ENCODE measurements around the gene HTR4. TPM values are rescaled to one million over a fixed set of nuclear protein-coding genes. Genes with fewer than 3 reads are reported as not detected.

The HTR4 gene
- total RNA-seq, 4 donors from 2014 or later: 0.25 to 1.2 (median 1.0) TPM; not detected in 1

DNA sequence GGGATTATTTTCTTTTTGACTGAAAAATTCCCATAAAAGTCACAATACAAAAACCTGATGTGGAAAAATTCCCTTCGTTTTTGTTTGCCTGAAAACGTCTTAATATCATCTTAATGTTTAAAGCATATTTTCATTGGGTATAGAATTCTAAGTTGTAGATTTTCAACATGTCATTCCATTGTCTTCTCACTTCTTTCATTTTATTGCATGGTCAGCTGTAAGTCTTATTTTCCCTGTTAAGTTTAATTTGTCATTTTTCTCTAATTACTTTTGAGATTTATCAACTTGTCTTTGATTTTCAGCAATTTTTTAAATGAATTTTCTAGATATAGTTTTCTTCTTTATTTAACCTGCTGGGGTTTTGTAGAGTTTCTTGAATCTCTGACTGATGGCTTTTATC is 138.9 kb downstream of the HTR4 start:
- WGBS, 2 donors: 63 to 73% methylated on average over 2 of the region's 2 CpGs
- TF ChIP-seq, protein P1, sequence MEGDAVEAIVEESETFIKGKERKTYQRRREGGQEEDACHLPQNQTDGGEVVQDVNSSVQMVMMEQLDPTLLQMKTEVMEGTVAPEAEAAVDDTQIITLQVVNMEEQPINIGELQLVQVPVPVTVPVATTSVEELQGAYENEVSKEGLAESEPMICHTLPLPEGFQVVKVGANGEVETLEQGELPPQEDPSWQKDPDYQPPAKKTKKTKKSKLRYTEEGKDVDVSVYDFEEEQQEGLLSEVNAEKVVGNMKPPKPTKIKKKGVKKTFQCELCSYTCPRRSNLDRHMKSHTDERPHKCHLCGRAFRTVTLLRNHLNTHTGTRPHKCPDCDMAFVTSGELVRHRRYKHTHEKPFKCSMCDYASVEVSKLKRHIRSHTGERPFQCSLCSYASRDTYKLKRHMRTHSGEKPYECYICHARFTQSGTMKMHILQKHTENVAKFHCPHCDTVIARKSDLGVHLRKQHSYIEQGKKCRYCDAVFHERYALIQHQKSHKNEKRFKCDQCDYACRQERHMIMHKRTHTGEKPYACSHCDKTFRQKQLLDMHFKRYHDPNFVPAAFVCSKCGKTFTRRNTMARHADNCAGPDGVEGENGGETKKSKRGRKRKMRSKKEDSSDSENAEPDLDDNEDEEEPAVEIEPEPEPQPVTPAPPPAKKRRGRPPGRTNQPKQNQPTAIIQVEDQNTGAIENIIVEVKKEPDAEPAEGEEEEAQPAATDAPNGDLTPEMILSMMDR (IDR thresholded peaks at IDR 0.05): no peak
- TF ChIP-seq POLR2A (IDR thresholded peaks at IDR 0.05): no peak
- no peak for DNase-seq (ENCODE audit: low spot score in 2 of 2)
- intact Hi-C loops (cut with DNase I; ENCODE audit: low total_unique reads): no loop called here
- no peak overlapping the region for H3K4me3 ChIP-seq (ENCODE audit: low read depth, poor library complexity, severe bottlenecking)

DNA sequence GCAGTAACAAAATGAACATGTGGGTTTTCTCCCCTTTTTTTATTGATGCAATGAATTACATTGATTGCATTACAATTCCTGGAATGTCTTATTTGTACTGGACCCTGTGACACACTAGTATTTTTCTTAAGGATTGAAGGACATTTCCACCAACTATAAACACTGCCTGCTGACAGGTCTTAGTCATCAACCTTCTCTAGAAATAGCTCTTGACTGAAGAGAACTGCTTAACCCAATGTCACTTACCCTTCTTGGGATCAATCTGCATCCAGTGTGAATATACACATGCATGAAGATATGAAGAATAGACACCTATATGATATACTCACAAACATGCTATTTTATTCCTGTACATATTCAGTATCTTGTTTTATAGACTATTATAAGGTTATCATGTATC is 140.0 kb downstream of the HTR4 start:
- intact Hi-C loops (cut with DNase I; ENCODE audit: low total_unique reads): no loop called here
- H3K4me3 ChIP-seq (ENCODE audit: low read depth, poor library complexity, severe bottlenecking): no peak overlapping the region
- TF ChIP-seq, protein P1 (IDR thresholded peaks at IDR 0.05): no peak
- no peak for TF ChIP-seq POLR2A (IDR thresholded peaks at IDR 0.05)
- no peak for DNase-seq (ENCODE audit: low spot score in 2 of 2)

DNA sequence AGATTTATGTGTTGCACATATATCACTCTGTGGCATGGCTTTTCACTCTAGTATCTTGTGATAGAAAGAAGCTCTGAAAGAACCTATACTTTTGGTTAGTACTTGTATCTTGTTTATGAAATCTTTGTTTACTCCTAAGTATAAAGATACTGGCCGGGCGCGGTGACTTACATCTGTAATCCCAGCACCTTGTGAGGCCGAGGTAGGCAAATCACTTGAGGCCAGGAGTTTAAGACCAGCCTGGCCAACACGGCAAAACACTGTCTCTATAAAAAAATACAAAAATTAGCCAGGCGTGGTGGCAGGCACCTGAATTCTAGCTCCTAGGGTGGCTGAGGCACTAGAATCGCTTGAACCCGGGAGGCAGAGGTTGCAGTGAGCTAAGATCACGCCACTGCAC is 141.8 kb downstream of the HTR4 start:
- TF ChIP-seq, protein P1 (IDR thresholded peaks at IDR 0.05): no peak
- no peak for TF ChIP-seq POLR2A (IDR thresholded peaks at IDR 0.05)
- H3K4me3 ChIP-seq (ENCODE audit: low read depth, poor library complexity, severe bottlenecking): no peak overlapping the region
- WGBS, 2 donors: 85 to 88% methylated on average over 9 of the region's 9 CpGs
- intact Hi-C loops (cut with DNase I; ENCODE audit: low total_unique reads): no loop called here
- DNase-seq (ENCODE audit: low spot score in 2 of 2): no peak

DNA sequence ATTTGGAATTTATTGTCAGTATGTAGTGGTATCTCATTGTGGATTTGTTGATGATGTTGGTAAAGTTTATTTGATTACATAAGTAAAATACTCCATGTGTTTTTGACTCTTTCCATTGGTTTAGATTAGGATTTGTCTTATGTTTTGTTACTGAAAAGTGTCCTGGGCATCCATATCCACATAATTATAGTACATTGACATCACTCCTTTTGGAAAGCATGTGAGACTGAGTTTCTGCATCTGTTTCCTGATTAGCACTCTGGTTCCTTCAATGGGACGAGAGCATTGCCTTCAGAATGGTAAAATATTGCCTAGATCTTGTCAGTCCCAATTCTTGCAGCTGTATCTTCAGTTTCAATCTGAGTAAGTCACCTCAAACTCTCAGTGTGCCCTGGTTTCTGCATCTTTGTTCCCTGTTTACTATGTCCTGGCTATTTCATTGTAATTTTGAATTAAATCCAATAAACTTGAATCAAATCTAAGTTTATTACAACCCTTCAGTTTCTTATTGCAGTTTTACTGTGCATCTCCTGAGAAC is 142.4 kb downstream of the HTR4 start:
- intact Hi-C loops (cut with DNase I; ENCODE audit: low total_unique reads): no loop called here
- DNase-seq (ENCODE audit: low spot score in 2 of 2): no peak
- TF ChIP-seq, protein P1 (IDR thresholded peaks at IDR 0.05): no peak
- TF ChIP-seq POLR2A (IDR thresholded peaks at IDR 0.05): no peak
- WGBS, 2 donors: 17 to 23% methylated on average over 1 of the region's 1 CpG
- no peak overlapping the region for H3K4me3 ChIP-seq (ENCODE audit: low read depth, poor library complexity, severe bottlenecking)

DNA sequence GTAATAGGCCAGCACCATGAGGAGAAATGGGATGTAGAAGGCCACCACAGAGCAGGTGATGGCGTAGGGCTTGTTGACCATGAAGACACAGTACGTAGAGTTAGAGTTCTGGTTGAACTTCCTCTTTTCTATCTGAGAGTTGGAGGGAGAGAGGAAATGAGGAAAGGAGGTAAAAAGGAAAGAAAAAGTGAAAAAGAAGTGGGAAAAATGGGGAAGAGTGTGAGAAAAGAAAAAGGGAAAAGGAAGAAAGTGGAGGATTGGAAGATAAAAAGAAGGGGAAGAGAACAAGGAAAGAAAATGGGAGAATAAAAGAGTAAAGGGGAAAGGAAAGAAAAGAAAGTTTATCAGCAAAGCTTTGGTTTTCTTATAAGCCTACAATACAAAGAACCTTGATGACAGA is 144.4 kb downstream of the HTR4 start:
- TF ChIP-seq POLR2A (IDR thresholded peaks at IDR 0.05): no peak
- TF ChIP-seq, protein P1 (IDR thresholded peaks at IDR 0.05): no peak
- DNase-seq (ENCODE audit: low spot score in 2 of 2): no peak
- no peak overlapping the region for H3K4me3 ChIP-seq (ENCODE audit: low read depth, poor library complexity, severe bottlenecking)
- WGBS, 2 donors: 86 to 88% methylated on average over 2 of the region's 2 CpGs
- intact Hi-C loops (cut with DNase I; ENCODE audit: low total_unique reads): no loop called here

DNA sequence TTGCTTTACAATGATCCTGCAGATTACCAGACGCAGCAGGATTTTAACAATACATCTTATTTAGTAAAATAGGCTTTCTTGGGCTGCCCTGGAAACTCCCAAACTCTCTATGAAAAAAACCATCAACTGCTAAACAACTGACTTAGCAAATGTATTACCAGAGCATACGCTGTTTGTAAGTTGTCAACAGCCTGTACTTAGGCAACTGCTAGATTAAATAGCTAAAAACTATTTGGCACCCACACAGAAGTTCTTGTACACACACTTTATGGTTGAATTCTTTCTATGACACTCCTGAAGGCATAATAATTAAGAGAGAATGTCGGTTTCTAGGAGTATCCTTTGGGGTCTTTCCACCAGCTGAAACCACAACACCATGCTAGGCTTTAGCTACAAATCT is 146.7 kb downstream of the HTR4 start:
- no peak for TF ChIP-seq POLR2A (IDR thresholded peaks at IDR 0.05)
- TF ChIP-seq, protein P1 (IDR thresholded peaks at IDR 0.05): no peak
- intact Hi-C loops (cut with DNase I; ENCODE audit: low total_unique reads): no loop called here
- DNase-seq (ENCODE audit: low spot score in 2 of 2): no peak
- H3K4me3 ChIP-seq (ENCODE audit: low read depth, poor library complexity, severe bottlenecking): no peak overlapping the region
- 55 to 56% methylated on average over 3 of the region's 3 CpGs for WGBS, 2 donors

Measured in lower leg skin (tissue), 4 donors.